Right lobe of liver (tissue), 4 donors: Measurements from ENCODE around the gene GNGT2.

Experiments
- POLR2A ChIP-seq: fragments of 450-650 bp; IDR thresholded peaks from one replicate; pipeline ENCODE4 v1.6.1; 2017; ENCODE audit warnings: antibody characterized with exemption, mild to moderate bottlenecking
- TF ChIP-seq, protein P1 (sequence below), 4 donors: fragments of 200-600 bp in 3 of 4; fragments of 450-650 bp in 1 of 4; IDR thresholded peaks; one replicate each; pipeline versions ENCODE4 v1.5.1 to v1.8.0; 2016 to 2022; ENCODE audit warnings: antibody characterized with exemption in 4 of 4, mild to moderate bottlenecking in 2 of 4
- donor health status: DM: no; HTN: no; CAD: no.
- donor health status: DM: no; HTN: no; CAD: no.
- donor health status: DM: no; HTN: yes; CAD: no.

DNA sequence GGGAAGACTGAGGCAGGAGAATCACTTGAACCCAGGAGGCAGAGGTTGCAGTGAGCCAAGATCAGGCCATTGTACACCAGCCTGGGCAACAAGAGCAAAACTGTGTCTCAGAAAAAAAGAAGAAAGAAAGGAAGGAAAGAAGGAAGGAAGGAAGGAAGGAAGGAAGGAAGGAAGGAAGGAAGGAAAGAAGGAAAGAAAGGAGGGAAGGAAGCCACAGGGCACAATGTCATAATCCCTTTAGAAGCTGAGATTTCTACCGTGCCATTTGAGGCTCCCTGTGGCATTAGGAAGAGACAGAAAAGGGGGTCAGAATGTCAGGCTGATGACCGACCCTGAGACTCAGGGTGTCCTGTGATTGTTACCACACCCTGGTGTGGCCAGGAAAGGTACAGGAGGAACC, 6.6 kb downstream of the GNGT2 start:
- TF ChIP-seq, protein P1, sequence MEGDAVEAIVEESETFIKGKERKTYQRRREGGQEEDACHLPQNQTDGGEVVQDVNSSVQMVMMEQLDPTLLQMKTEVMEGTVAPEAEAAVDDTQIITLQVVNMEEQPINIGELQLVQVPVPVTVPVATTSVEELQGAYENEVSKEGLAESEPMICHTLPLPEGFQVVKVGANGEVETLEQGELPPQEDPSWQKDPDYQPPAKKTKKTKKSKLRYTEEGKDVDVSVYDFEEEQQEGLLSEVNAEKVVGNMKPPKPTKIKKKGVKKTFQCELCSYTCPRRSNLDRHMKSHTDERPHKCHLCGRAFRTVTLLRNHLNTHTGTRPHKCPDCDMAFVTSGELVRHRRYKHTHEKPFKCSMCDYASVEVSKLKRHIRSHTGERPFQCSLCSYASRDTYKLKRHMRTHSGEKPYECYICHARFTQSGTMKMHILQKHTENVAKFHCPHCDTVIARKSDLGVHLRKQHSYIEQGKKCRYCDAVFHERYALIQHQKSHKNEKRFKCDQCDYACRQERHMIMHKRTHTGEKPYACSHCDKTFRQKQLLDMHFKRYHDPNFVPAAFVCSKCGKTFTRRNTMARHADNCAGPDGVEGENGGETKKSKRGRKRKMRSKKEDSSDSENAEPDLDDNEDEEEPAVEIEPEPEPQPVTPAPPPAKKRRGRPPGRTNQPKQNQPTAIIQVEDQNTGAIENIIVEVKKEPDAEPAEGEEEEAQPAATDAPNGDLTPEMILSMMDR (IDR thresholded peaks at IDR 0.05): no peak
- TF ChIP-seq POLR2A: no peak
